Activated CD8-positive, alpha-beta memory T cell treated with anti-CD3 and anti-CD28 coated beads for 4 hours (primary cell): ENCODE measurements around the gene TTC8.

Experiments used
- DNase-seq, 2 donors: peaks; one replicate each; pipeline ENCODE4 v3.0.0-alpha.2; 2020; ENCODE audit warnings: low read depth in 2 of 2

The TTC8 gene

DNA sequence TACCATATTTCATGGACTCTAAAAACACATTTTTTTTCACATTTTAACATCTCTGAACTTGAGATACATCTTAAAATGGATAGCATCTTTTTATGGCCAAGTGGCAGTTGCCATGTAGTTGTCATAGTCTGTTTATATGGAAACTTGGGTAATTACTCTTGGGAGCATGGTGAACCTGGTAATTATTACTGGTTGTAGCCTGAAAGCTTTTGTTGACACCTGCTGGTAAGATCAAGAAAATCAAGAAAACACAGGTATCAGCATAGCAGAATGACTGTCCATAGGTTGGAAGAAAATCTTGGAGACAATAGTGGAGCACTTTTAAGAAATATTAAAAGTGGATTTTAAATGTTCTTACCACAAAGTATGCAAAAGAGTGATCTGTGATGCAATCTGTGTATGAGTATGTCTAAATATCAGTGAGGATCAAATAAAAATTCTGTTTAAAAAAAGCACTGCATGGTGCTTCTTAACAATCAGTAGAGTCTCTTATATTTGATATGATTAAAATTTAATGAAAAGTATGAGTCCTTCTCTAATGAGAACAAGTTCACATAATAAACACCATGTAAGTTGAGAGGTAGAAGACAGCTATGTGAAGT, 44.2 kb downstream of the TTC8 start:
- no peak for DNase-seq

DNA sequence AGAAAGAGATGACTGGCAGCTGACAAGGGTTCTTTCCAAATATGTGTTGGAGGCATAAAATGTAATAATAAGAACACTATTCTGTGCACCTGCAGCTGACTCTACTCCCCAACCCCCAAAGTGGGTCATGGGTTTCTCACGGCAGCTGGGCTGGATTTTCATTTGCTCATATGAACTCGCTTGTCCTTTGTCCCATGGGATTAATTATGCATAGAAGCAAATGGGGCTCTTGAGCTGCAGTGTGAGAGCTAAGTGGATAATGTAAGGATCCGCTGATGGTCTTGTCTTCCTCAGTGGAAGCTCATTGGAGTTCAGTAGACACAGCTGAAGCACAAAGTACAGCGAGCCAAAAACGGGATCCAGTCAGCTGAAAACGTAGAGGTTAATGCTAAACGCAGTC, 46.3 kb downstream of the TTC8 start:
- DNase-seq = no peak

DNA sequence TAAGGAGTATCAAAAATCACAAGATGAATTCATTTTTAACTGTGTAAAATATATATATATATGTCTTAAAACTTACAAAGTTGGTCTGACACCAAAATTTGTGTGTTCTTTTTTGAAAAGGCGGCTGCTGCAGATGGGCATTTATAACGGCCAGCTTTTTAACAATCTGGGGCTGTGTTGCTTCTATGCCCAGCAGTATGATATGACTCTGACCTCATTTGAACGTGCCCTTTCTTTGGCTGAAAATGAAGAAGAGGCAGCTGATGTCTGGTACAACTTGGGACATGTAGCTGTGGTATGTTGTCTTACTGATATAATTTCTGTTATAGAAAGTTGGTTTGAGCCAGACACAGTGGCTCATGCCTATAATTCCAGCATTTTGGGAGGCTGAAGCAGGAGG, 47.0 kb downstream of the TTC8 start:
- DNase-seq = no peak

DNA sequence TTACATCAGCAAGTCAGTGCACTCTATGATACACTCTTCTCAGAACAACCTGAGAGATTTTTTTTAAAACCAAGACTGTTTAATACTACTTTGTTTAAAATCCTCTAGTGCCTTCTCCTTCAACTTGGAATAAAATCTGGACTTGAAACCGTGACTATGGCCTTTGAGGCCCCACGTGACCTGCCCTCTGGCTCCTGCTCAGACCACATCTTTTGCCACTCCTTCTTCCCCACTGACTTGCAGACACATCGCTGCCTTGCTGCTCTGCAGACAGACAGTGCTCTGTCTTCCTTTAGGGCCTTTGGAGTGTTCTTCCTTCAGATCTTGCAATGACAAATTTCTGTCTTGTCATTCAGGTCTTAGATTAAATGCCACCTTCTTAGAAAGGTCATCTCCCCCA, 48.5 kb downstream of the TTC8 start:
- no peak for DNase-seq

DNA sequence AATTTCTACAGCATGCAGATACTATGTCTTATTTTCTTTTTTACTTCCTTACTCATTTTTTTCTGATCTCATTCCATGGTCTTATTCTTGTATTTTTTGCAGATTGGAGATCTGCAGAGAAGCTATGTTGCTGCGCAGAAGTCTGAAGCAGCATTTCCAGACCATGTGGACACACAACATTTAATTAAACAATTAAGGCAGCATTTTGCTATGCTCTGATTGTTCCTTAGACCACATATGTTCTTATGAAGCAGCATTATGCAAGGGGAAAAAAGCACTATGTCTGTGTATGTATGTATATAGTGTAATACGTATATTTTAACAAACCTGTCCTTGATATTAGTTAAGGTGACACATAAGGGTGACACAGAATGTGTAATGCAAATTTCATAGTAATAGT, 52.7 kb downstream of the TTC8 start:
- no peak for DNase-seq

DNA sequence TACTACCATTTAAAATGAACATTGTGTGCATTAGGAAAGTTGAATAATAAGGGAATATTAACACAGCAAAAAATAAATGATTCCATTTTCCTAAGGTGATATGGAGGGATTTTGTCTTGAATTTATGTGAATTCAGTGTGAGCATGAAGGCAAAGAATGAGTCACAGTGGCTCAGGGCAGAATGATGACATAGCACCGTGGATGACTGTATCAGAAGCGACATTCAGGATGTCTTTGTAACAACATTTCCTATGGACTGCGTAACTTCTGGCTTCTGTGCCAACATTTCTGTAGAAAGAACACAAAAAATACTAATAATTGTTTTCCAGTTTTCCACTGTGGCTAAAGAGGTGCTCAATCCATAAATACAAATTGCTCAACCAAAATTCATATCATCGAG, 54.6 kb downstream of the TTC8 start:
- DNase-seq = no peak

DNA sequence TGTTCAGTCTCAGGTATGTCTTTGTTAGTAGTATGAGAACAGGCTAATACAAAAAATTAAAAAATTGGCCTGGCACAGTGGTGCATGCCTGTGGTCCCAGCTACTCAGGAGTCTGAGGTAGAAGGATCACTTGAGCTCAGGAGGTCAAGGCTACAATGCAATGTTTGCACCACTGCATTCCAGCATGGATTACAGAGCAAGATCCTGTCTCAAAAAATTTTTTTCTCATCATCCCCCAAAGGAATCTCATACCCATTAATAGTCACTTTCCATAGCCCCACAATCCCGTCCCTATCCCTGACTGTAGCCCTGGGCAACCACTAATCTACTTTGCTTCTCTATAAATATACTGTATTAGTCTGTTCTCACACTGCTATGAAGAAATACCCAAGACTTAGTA, 57.8 kb downstream of the TTC8 start:
- DNase-seq = no peak

DNA sequence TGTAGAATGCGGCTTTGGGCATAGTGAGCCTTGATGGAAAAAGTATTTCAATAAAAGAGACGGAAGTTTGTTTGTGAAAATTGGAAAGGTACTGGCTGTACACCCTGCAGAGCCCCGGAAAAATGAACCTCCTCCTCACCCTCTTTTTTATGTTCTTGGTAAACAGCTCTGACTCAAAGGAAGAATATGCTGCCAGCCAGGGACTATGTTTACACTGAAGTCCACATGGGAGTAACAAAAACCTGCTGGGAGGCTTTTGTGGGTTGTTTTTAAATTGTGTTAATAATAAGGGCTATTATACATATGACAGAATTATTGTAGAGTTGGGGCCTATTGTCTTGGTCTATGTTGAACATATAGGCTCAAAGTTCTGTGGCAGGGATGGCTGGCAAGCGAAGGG, 70.7 kb downstream of the TTC8 start:
- DNase-seq = no peak

DNA sequence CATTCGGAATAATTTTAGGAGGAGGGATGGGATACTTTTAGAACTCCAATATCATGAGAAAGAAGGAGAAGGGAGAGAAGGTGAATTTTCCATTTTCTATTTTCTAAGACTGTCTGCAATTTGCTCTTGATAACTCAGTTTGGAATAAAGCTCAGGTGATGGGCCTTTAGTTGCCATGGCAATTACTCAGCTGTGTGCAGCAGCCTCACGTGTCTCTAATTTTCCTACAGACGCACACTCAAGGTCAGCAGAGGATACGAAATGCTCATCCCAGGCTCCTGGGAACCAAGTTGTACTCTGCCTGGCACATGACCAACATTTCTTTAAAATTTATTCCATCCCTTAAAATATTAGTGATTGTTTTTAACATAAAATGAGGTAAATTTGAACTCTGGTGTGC, 76.7 kb downstream of the TTC8 start:
- no peak for DNase-seq

DNA sequence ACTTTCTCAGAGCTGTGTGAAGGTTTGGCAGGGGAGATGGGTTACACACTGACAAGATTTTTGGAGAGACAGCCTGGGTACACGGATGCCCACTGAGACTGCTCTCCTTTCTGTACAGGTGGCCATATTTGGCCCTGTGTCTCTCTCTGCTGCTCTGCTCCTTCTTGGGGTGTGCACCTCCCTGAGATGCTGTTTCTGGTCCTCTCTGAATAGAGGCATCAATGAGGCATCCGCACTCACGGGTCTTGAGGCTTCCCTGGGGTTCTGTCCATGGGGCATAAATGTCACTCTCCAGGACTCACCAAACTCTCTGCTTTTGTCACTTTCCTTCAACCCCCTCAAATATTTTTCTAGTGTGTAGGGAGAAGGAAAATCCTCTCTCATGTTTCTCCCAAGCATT, 77.5 kb downstream of the TTC8 start:
- no peak for DNase-seq

DNA sequence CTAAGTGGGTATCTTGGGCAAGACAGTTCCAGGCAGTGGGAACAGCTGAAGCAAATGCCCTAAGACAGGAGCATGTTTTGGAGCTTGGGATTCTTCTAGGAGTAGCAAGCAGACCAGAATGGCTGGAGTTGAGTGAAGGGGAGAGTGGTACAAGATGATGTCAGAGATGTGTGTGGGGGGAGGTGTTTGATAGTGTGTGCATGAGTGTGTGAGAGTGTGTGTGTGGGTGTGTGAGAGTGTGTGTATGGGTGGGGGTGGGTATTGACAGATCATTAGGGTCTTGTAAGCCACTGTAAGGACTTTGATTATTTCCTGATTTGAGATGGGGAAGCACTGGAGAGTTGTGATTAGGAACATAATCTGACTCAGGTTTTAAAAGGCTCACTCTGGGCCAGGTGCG, 78.4 kb downstream of the TTC8 start:
- DNase-seq = no peak

DNA sequence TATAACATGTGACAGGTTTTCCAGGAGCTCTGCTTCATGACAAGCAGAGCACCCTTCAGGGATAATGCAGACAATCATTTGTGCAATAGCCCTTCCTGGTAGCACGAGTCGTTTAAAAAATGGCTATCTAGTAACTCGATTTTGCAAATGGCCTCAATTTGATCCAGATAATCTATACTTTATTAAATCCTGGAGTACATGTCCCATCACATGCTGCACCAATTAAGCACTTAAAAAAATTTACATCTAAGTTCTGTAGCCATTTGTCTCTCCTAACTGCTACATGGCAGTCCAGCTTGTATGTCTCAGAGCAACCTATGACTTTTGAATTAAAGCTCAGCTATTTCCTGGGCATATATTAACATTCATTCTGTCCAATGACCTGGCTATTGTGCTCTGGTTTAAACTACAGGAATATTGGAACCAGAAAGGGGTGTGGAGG, 79.8 kb downstream of the TTC8 start:
- DNase-seq = no peak

DNA sequence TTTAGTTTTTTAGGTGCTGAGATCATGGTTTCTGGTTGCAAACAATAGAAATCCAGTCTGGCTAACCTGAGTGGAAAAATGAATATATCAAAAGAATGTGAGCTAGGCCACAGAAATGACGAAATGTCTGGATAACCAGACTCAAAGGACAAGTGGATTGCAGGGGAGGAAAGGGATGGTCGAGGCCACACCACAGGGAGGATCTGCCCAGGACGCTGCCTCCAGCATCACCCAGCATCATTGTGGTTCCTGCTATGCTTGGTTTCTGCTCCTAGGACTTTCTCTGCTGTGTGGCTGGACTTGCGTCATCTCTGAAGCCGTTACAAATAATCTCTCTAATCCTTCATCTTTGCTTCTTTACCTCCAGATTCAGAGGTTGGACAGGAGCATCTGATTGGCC, 80.4 kb downstream of the TTC8 start:
- DNase-seq = no peak

DNA sequence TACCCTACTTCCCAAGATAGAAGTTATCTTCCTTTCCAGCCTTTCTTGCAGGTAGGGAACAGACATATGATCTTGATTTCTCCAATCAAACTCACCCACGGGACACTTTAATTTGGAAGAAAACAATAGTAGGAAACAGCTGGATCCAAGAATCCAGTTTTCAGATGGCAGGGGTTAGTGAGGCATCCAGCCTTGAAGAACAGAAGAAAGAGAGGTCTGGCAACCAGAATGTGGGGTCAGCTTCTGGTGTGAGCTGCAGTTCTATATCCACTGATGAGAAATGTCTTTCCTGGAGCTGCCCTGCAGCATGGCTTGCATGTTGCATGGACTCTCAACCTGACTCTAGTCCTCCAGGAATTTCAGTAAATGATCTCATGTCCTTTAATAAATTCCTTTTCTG, 83.8 kb downstream of the TTC8 start:
- DNase-seq = no peak

DNA sequence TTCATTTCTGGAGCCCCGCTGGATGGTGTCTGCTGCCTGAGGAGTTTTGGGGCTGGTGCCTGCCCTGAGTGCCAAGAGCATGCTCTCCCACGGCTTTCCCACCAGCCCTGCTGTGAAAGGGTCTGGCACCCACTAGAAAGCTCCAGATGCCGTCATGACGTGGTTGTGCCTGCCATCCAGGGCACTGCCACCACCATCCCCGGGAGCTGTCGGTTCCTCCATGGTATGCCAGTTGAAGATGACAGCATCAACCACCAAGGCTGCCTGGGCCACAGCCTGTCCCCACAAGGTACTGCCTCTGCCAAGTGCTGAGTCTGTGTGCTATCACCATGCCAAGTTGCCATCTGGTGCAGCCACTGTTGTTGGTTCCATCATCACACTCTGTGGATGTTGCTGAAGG, 85.9 kb downstream of the TTC8 start:
- no peak for DNase-seq

DNA sequence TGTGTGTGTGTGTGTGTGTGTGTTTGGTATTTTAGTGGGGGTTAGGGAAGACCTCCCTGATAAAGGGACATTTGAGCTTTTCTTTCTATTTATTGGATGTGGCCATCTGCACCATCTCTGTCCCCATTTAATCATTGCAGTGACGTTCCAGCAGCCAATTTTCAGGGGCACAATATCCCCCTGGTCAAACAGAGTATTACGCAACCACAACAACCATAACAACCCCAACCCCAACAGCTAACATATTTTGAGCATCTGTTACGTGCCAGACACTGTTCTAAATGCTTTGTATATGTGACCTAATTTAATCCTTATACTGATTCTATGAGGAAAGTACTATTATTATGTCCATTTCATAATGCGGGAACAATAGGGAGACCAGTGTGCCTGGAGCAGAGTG, 87.4 kb downstream of the TTC8 start:
- DNase-seq = no peak

DNA sequence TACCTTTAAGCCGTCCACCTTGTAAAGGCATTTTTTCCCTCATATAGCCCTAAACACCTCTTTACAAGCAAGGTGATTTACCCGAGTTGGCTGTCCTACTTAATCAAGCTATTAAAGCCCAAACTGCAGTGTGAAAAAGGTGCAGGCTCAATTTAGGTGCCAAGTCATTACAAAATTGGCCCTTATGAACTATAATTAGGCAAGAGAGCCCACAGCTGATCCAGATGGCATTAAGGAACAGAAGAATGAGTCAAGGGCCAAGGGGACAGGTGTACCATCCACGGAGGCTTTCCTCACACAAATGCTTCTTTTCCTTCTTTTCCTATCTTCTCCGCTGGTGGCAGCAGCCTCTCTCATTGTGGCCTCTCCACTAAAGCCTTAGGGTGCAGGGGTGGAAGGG, 90.5 kb downstream of the TTC8 start:
- no peak for DNase-seq

DNA sequence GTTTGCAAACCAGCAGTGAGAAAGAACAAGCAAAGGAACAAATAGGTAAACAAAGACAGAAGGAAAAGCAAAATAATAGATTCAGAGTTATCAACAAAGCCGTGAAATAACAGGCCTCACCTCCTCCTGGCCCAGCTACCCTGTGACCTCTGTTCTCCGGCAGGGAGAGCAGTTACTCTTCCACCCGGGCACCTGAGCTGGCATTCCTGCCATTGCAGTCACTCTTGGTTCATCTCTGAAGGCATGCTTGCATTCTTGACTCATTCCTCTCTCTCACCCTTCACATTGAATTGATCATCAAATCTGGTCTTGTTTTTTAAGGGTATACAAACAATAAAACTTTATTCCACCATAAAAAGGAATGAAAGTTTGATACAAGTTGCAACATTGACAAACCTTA, 95.1 kb downstream of the TTC8 start:
- DNase-seq = no peak
